Measurements from ENCODE around the gene DNAJC1. TPM values are rescaled to one million over a fixed set of nuclear protein-coding genes. Genes with fewer than 3 reads are reported as not detected.
"Not testable (repeated sequence)": the region's sequence is repeated elsewhere in the genome, so short reads cannot be mapped to it uniquely, and the experiment has no call there.

The DNAJC1 gene, protein sequence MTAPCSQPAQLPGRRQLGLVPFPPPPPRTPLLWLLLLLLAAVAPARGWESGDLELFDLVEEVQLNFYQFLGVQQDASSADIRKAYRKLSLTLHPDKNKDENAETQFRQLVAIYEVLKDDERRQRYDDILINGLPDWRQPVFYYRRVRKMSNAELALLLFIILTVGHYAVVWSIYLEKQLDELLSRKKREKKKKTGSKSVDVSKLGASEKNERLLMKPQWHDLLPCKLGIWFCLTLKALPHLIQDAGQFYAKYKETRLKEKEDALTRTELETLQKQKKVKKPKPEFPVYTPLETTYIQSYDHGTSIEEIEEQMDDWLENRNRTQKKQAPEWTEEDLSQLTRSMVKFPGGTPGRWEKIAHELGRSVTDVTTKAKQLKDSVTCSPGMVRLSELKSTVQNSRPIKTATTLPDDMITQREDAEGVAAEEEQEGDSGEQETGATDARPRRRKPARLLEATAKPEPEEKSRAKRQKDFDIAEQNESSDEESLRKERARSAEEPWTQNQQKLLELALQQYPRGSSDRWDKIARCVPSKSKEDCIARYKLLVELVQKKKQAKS
- 23.4 and 35.8 TPM in 2 replicates for total RNA-seq (2014; rRNA removed)
- 11.9 TPM for polyA plus RNA-seq (2012)

- DNase-seq (ENCODE audit: low read depth), result peak; percentile 90
These were observed at the start of gene DNAJC1 for GRCh38 chr10:22003177-22003963. Gene DNAJC1, minus strand, starts transcription at chr10:22003730. Its CDS starts 296 bp downstream, at chr10:22003434.

DNA sequence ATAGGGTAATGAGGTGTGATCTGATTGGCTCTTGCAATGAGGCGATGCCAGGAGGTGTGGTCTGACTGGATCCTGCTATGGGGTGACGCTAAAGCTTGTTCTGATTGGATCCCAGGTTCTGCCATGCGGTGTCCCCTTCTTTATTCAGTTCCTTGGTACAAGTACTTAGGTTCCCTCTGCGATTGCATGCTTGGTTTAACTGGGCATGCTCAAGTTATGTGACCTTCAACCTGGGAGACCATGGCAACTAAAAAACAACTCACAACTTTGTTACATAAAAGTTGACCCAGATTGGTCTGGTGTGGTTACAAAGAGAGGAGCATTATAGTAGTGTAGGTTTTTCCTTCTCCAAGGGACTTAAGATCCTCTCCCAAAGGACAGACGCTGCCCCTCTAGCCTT lies 49.5 kb upstream of the DNAJC1 start:
- peak; percentile 6 for DNase-seq (ENCODE audit: low read depth)

GRCh38 chr10:22049635-22050034 lies 46.1 kb upstream of the DNAJC1 start:
- no peak for DNase-seq (ENCODE audit: low read depth)

GRCh38 chr10:22047812-22048211 lies 44.3 kb upstream of the DNAJC1 start:
- DNase-seq (ENCODE audit: low read depth), result no peak

DNA sequence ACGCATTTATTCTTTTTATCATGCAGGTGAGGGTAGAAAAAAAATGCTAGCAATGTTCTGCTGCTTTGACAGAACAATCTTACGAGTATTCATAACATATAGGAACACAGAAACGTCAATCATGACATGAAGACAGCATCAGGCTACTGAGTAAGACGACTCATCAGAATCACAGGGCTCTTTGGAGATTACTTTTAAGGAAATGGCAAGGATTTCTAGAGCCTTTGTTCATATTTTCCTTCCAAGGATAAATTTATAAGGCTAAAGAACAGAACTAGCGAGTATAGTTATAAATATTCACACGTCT lies 39.8 kb upstream of the DNAJC1 start:
- DNase-seq (ENCODE audit: low read depth), result no peak

- no peak for DNase-seq (ENCODE audit: low read depth)
These were observed 39.2 kb upstream of the DNAJC1 start for GRCh38 chr10:22042557-22043326.

GRCh38 chr10:22034333-22034732 lies 30.8 kb upstream of the DNAJC1 start:
- DNase-seq (ENCODE audit: low read depth), result no peak

DNA sequence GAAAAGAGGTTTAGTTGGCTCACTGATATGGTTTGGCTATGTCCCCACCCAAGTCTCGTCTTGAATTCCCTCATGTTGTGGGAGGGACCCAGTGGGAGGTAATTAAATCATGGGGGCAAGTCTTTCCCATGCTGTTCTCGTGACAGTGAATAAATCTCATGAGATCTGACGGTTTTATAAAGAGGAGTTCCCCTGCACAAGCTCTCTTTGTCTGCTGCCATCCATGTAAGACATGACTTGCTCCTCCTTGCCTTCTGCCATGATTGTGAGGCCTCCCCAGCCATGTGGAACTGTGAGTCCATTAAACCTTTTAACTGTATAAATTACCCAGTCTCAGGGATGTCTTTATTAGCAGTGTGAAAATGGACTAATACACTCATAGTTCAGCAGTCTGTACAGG lies 28.7 kb upstream of the DNAJC1 start:
- not testable (repeated sequence) for DNase-seq (ENCODE audit: low read depth)

DNA sequence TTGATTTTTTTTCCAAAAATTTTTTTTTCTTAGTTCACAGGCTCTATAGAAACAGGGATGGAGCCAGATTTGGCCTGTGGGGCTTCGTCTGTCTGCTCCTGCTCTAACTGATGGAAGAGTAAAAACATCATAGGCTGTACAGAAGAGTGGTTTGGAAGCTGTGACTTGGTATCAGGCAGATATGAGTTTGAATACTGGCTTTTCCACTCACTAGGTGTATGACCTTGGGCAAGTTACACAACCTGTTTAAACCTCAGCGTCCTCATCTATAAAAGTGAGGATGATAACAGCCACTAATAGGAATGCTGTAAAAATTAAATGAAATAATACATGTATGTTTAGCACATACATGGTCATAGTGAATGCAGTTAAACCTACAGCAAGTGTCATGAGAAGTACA lies 26.9 kb upstream of the DNAJC1 start:
- DNase-seq (ENCODE audit: low read depth), result no peak

GRCh38 chr10:22029445-22030236 lies 26.1 kb upstream of the DNAJC1 start:
- no peak for DNase-seq (ENCODE audit: low read depth)

DNA sequence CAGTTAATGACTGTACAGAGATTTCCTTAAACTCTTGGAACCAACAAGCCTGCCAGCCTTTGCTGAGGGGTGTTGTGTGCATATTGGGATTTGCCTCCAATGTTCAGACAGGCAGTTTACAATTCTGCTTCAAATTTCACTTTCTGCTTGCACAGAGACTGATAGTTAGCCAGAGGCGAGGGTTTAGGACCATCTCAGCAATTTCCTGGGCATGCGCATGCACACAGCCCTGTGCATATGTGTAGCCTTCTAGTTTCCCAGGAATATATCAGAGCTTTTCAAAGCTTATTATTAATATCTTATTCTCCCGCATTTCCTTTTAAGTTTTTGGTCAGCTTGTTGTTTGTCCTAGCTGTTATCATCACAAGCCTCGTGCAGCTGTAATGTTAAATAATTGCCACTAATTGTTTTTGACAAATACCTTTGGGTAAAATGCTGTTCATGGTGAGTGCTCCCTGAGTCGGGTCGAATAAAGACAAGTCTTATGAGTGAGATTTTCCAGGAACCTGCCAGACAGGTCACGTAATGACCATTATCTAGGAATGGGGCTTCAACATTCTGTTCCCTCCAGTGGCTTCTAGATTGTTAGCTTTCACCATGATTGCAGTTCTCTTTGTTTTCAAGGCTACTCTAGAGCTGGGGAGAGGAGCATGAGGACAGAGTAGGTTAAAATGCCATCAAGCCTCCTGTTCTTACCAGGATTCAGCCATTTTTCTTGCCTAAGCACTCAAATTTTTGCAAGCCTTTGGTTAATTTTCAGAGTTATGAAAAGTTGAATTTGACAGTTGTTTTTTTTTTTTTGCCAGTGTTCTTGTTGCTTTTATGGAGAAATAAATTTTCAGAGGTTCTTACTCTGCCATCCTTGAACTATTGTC lies 24.1 kb upstream of the DNAJC1 start:
- DNase-seq (ENCODE audit: low read depth), result no peak

DNA sequence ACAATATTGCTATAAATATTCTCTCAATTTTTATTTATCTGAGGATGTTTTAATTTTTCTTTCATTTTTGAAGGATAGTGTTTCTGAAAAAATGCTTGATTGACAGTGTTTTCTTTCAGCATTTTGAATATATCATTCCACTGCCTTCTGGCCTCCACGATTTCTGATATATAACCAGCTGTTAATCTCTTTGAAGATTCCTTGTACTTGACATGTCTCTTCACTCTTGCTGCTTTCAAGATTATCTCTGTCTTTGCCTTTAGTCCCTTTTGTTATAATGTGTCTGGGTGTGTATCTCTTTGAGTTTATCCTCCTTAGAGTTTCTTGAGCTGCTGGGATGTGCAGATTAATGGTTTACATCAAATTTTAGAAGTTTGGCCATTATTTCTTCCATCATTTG lies 22.8 kb upstream of the DNAJC1 start:
- DNase-seq (ENCODE audit: low read depth), result no peak

DNA sequence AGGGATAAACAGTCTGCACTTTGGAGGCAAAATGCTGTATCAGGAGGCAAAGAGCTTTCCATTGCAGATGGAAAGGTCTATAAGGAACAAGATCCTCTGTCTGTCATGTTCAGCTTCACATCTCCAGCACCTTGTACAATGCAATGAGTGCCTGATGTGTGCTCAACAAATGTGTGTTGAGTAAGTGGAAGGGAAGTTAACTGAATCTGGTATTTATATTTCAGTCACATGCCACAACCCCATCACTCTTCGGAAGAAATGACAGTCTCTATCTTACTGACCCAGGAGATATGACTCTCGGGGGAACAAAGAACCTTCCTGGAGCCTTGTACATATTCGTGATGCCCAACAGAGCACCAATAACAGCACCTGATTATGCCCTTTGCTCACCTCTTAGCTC lies 20.0 kb upstream of the DNAJC1 start:
- DNase-seq (ENCODE audit: low read depth), result no peak

DNA sequence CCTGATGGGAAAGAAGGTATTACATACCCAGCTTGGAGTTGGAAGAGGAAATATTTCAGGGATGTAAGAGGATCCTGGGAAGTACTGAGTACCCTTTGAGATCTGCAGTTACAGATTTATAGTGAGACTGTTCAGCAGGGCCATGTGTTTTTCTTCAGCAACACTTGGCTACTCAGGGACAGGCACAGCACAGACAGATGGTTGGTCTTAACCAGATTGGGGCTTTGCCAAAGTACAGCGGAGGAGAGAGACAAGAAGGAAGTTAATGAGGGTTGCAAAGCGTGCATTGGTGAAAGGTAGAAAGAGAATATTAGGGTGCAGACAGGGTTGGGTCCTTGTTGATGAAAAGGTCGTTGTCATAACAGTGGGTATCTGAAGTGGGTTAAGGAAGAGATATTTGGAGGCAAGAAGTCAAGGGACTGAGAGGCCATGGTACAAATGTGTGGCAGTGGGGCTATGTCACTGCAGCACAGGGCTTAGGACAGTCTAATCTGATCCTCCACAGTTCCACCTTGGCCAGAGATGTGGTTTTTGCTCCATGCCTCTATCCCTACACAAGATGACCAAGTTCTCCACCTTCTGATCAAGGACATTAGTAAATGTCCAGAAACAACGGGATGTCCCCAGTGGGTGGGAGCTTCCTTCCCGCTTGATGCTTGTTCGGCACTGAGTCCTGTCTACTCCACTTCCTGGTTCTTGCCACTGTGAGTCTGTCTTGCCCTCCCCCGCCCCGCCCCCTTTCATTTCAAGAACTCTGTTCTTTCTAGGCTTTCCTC lies 18.9 kb upstream of the DNAJC1 start:
- DNase-seq (ENCODE audit: low read depth), result no peak

GRCh38 chr10:22021144-22021543 lies 17.6 kb upstream of the DNAJC1 start:
- DNase-seq (ENCODE audit: low read depth), result not testable (repeated sequence)

DNA sequence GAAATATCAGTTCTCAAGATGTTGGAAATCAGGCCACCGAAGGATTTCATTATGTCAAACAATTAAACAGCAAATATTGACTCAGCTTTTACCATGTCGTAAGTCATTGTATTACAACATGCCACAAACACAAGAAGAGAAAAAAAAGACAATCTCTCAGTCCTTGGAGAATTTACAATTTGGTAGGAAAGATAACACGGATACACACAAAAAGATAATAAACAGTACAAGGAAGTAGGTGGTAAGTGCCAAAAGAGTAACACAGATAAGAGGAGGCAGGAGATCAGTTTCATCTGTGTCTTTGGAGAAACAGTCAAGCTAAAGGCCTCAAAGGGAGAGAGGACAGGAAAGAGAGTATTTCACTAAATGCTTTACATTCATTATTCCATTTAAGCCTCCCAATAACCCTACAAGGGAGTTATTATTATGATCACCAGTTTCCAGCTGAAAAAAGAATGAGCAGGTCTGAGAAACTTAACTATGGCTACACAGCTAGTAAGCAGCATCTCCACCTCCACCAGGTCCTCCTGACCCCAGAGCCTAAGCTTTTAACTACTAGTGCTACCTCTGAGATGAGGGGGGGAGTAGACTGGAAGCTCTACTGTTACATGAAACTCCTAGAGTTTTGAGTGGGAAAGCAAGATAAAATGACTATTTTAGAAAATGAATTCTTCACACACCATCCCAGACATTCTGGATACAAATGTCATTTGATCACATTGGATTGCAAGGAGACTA lies 13.9 kb upstream of the DNAJC1 start:
- no peak for DNase-seq (ENCODE audit: low read depth)

- DNase-seq (ENCODE audit: low read depth), result no peak
These were observed 12.6 kb upstream of the DNAJC1 start for GRCh38 chr10:22016046-22016705.

DNA sequence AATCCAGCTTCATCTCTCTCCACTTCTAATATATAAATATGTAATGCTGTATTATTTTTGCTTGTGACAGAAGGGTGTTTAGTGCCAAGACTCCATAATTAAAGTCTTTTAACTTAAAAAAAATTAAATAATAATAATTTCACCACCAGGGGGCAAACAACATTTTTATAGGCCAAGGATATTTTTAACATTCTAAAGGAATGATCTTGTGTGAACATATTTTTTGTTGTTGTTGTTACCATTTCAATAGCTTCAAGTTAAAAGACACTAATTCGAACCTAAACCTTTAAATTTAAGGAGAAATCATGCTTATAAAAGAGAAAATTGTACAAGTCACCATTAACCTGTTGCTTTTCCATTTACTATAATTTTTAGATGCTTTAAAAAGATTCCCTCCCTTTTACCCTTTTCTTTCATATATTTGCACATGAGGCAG lies 7.5 kb upstream of the DNAJC1 start:
- DNase-seq (ENCODE audit: low read depth), result peak; percentile 19
